Fibroblast of skin of left quadriceps (primary cell): ENCODE results near the gene MED31.
"Not testable (repeated sequence)": the region's sequence is repeated elsewhere in the genome, so short reads cannot be mapped to it uniquely, and the experiment has no call there.

Experiments used
- DNase-seq, 2 experiments: peaks; one replicate each; pipeline ENCODE4 v3.0.0-alpha.2; 2013; ENCODE audit warnings: low read depth in 2 of 2

Gene MED31

GRCh38 chr17:6677158-6677831 is 25.9 kb upstream of the MED31 start:
- peak; percentile 5 to 12 for DNase-seq

GRCh38 chr17:6676802-6677157 is 25.4 kb upstream of the MED31 start:
- DNase-seq: no peak

GRCh38 chr17:6675201-6675825 is 23.9 kb upstream of the MED31 start:
- no peak for DNase-seq

DNA sequence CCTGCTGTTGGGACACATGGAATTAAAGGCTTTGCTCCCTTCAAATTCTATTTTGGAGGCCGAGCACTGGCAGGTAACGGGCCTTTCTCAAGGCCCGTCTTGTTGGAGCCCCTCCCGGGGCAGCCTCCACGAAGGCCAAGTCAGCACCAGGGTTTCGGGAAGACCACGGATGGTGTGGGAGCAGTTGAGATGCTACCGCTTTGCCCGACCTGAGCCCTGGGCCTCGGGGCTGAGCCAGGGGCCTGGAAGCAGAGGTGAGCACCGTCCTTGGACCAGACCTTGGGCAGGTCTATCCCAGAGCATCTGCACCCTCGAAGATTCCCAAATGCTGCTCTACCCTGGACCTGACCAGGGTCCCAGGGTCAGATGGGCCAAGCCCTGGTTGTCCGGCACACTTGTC is 23.2 kb upstream of the MED31 start:
- DNase-seq: no peak

- DNase-seq: no peak
These were observed 20.0 kb upstream of the MED31 start for GRCh38 chr17:6671431-6671830.

DNA sequence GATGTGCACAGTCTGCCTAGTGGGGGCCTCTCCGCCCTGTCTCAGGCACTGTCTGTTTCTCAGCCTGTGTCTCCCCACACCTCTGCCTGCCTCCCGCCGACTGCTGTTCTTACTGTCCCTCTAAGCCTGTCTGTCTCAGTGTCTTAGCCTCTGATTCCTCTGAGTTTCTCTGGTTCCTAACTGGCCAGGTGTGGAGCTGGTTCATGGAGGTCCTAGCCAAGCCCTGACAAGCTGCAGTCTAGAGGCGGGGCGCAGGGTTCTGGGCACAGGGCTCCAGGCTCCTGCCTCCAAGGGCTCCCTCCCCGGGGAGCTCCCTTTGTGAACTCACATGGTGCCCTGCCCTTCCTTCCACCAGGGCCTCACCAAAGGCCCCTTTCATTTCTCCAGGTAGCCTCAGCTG is 19.6 kb upstream of the MED31 start:
- no peak for DNase-seq

DNA sequence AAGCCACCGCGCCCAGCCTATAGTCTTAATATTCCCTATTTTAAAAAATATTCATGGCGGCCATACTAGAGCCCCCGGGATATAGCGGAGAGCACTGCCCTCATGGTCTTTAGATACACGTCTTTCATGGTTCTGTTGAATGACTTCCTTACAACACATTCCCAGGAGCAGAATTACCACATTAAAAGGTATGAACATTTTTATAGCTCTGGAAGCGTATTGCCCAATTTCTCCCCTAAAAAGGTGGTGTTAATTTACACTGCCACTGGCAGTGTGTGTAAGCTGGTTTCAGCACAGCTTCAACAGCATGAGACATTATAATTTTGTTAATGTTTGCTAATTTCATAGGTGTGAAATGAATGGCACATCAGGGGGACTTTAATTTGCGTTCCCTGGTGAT is 19.2 kb upstream of the MED31 start:
- DNase-seq: no peak

DNA sequence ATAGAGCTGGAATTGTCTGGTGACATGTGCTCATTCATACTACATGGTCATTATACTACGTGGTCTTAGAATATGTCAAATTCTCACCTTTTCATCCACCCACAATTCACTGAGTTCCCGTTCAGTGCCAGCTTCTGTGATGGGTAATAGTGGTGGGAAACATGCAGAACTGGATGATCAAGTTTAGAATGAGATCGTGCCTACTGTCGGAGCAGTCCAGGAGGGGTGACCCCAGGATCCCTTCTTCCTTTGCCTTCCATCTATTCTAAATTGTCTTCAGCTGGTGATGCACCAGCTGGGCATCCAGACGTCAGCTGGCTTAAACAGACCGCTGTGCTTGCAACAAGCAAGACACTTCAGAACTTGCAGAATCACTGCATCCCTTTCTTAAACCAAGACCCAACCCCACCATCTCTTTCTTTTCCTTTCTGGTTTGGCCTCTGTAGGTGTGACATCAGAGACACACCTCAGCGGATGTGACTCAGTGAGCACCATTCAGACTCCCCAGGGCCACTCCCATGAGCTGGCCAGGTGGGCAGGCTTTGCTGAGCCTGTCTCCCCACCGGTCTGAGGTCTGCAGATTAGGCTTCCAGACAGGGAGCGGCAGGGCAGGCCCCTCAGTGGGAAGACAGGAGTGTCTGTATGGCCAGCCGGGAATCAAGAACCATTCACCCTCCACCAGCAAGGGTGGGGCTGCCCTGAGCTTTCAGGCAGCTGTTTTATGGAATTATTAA is 18.2 kb upstream of the MED31 start:
- DNase-seq: no peak

GRCh38 chr17:6668727-6669425 is 17.5 kb upstream of the MED31 start:
- no peak for DNase-seq

DNA sequence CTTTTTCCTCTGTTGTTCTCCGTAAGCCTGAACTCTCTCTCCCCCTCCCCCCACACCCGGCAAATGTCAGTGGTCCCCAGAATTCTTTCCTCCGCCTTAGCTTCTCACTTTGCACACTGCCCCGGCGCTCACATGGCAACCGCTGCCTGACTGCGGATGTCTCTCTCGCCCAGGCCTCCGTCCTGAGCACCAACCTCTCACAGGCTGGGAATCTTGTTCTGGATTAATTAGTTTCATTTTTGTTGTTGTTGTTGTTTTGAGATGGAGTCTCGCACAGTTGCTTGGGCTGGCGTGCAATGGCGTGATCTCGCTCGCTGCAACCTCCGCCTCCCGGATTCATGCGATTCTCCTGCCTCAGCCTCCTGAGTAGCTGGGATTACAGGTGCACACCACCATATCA is 16.8 kb upstream of the MED31 start:
- DNase-seq: no peak

- no peak for DNase-seq
These were observed 16.1 kb upstream of the MED31 start for GRCh38 chr17:6667516-6667915.

DNA sequence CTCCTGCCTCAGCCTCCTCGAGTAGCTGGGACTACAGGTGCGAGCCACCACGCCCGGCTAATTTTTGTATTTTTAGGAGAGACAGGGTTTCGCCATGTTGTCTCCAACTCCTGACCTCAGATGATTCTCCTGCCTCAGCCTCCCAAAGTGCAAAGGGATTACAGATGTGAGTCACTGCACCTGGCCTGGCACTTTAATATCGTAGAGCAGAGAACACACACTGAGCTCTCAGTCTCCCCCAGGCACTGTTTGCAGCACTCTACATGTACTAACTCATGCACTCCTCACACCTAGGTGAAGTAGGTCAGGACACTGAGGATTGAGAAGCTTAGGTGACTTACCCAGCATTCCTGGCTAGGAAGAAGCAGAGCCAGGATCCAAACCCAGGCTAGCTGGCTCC is 15.2 kb upstream of the MED31 start:
- DNase-seq: no peak

DNA sequence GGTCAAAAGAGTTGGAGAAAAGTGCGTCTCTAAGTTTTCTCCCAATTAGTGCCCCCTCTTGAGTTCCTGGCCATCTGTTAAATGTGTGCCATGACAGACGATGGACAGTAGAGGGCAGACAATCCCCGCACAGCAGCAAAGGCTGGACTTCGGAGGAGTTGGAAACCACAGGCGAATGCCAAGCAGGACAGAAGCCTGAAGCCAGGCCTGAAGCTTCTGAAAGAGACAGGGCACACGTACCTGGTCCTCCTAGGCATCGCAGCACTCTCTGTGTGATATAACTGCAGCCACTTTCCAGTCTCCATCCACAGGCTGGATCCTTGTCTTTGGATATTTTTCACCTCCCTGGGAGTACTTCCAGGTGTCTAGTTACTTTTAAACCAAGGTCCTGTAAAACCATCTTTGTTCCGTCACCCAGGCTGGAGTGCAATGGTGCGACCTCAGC is 14.7 kb upstream of the MED31 start:
- DNase-seq: peak; percentile 52 to 63

DNA sequence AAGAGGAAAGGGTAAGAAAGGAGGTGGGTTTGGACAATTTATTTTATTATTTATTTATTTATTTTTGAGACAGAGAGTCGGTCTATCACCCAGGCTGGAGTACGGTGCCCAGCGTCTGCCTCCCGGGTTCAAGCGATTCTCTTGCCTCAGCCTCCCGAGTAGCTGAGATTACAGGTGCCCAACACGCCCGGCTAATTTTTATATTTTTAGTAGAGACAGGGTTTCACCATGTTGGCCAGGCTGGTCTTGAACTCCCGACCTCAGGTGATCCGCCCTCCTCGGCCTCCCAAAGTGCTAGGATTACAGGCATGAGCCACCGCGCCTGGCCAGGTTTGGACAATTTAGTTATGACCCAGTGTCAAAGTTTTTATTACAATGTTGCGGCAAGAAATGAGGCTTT is 11.8 kb upstream of the MED31 start:
- not testable (repeated sequence) for DNase-seq

GRCh38 chr17:6661464-6661848 is 10.1 kb upstream of the MED31 start:
- no peak for DNase-seq

DNA sequence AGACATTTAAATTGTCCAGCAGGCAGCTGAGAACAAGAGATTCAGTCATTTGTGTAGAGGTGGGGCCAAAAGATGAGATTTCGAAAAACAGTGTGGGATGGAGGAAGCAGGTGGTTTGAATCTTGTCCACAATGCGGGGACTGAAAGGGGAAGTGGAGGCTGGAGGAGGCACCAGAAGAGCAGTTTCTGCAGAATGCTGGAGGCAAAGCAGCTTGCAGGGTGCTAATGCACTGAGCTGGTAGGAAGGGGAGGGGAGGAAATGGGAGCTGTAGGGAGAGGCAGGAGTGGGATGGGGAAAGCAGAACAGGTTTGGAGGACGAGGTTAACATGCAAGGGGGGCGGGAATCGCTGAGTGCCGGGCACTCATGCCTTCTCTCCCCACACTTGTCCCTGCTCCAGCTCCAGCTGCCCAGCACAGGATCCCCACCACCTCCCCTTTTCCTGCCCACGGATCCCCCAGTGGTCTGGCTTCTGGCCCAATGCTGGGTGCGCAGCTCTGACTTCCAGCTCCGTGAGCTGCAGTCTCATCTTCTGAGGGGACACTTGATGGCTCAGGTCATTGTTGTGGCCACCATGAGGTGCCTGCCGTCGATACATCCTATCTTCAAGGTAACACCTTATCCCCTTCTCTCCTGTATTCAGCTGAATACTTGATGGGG is 9.5 kb upstream of the MED31 start:
- no peak for DNase-seq

DNA sequence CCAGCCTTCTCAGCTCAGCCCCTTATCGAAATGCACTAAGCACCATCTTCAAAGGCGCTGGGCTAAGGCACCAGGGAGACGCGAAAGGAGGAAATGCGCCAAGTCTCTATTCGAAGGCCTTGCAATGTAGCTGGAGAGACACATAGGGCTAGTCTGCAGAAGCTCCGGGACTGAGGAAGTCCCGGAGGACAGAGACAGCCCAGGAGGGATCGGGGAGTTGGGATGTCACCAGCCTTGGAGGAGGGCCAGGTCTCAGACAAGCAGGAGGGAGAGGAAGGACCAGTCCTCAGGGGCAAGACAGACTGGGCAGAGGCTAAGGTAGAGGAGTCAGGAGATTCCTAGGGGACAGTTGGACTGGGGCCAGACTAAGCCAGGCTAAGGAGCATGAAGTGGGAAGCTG is 8.7 kb upstream of the MED31 start:
- DNase-seq: no peak

DNA sequence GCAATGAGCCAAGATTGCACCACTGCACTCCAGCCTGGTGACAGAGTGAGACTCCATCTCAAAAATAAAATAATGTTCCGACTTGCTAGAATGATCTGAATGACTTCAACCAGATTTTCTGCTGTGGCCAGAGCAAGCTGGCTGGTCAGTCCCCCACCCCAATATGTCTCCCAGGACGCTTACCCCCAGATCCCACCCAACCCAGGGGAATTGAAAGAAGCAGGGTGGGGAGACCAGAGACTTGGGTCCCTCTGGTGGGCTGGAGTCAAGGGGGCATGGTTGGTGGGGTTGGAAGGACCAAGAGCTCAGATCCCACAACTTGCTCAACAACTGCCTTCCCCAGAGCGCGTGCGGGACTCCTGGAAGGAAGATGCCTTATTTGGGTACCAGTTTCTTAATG is 7.0 kb upstream of the MED31 start:
- not testable (repeated sequence) for DNase-seq

DNA sequence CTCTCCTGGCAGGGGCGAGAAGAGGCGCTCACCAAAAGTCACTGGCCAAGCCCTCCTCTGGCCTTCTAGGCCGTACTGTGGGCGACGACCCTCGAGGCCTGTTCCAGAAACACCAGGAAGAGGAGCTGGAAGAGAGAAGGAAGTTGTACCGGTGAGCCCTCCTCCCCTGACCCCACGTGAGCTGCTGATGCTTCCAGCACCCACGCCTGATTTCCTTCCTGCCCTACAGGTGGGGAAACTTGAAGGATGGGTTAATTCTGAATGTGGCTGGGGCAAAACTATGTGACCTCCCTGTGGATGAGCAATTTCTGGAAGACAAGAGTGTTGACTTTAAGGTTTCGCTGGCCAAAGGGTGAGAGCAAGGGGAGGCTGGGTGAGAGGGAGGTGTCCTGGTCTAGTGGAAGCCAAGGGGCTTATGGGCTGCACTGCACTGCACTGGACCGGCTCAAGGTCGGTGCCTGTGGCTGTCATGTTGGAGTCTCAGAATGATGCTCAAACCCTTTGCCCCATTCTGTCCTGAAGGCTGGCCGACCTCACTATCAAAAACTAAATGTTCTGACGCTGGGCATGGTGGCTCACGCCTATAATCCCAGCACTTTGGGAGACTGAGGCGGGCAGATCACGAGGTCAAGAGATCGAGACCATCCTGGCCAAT is 6.4 kb upstream of the MED31 start:
- DNase-seq: no peak

- not testable (repeated sequence) for DNase-seq
These were observed 5.6 kb upstream of the MED31 start for GRCh38 chr17:6656797-6657632.
